HG03469 (cell line): ENCODE measurements around the gene DLGAP5.

ENCODE experiments used
- ATAC-seq: cut with Tn5 transposase; IDR thresholded peaks from one replicate; pipeline ENCODE4 v1.9.1; 2021; ENCODE audit warnings: mild to moderate bottlenecking, moderate library complexity, moderate number of reproducible peaks; ENCODE audit not compliant: unreplicated experiment

The DLGAP5 gene

DNA sequence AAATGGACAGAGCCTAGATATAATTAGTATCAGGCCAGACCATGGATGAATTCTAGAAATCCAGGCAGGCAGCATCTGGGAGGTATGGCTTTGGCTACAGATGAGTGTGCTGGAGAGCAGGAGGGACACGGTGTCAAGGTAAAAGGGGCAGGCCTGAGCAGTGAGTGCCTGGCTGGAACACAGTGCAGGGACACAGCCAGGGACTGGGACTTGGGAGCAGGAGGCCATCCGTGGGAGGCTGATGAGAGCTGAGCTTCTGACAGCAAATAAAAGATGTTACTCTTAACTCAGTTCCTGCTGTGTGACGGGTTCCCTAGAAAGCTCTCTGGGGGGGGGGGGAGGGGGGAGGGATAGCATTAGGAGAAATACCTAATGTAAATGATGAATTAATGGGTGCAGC lies 75.9 kb downstream of the DLGAP5 start:
- ATAC-seq, result no peak

DNA sequence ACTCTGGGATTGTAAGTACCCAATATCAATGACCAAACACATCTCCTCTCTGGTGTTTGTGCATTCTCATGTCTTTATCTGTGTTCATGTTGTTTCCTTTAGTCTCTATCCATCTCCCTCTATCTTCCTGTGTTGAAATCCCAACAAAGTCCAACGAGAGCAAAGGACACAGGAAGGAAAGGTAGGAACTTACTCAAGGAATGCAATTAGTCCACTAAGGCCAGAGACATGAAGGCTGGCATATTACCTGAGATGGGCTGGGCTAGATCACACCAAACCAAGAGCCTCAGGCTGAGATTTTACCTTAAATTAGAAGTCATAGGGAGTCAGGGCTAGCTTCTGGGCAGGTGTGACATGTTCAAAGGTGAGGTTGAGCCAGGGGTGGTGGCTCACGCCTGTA lies 76.7 kb downstream of the DLGAP5 start:
- no peak for ATAC-seq

DNA sequence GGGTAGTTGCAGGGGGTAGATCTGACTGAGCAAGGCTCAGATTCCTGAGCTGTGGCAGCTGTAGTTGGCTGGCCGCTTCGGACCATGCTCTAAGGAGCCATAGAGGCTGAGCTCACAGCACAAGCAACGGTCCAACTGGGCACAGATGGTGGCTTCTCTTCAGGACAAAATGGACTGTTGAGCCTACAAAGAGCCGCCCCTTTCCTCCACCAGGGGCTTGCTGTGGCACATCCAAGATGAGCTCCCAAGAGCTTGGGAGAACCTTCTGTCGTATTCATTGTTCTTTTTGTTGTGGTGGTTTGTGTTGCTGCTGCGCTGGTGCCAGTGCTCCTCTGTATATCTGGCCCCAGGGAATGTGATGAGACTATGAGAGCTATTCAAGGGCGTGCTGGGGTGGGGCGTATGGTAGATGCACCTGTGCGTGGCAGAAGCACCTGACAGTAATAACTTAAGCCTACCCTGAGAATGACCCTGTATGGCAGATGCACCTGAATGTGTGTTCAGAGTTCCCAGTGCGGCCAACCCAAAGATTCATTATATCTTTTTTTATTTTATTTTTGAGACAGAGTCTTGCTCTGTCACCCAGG lies 80.2 kb downstream of the DLGAP5 start:
- ATAC-seq, result no peak

DNA sequence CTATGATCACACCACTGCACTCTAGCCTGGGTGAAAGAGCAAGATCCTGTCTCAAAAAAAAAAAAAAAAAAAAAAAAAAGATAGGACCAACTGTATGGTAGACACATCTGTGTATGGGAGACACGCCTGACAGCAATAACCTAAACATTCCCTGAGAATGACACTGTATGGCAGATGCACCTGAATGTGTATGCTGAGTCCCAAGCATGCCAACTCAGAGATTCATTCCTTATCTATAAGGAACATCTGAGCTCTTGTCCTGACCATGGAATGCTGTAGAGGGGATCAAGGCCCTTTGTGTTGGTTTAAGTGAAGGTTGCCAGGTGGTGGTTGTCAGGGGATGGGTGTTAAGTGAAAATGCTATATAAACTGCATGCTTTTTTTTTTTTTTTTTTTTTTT lies 81.5 kb downstream of the DLGAP5 start:
- no peak for ATAC-seq

DNA sequence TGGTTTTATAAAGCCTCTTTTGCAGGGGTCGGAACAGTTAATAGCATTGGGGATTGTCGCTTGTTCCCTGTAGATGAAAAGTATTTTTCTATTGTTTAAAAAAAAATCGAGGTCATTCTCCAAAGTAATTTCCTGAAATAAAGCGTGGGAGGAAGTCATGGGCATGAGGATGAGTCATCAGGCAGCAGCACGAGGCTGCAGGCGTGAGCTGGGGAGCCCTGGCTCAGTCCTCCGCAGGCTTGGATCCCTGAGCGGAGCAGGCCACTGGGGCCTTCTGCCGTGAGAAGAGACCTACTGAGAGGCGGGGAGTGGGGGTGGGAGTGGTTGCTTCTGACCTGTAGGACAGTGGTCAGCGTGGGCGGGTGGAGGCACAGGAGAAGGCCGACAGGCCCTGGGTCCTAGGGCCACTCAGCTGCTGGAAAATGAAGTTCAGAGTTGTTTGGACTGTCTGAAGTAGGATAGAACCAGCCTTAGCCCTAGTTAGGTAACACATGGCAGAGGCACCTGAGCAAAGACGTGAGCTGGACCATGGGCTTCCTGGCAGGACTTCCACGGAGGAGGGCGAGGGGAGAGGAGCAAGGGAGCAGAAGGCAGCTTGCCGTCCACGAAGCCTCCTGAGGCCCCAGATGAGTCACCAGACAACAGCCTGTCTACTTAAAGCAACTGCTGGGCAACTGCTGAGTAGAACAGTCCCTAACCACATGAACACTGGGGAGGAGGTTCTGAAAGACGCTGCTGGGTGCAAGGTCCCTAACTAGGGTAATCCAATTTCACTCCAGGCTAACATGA lies 83.4 kb downstream of the DLGAP5 start:
- ATAC-seq, result no peak

DNA sequence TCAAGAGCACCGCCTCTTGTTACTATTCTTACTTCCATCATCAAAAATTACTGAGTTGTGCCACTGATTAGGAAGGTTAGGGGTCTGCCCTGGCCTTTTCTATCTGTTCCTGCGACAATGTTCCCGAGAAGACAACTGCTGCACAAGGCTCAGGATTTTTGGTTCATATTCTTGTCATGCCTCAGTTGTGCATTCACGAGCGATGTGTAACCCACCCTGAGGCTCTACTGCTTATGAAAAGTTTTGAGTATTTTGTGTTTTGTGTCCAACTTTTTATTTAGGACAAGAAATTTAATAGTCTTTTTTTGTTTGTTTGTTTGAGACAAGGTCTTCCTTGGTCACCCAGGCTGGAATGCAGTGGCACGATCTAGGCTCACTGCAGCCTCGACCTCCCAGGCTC lies 85.4 kb downstream of the DLGAP5 start:
- ATAC-seq, result no peak

DNA sequence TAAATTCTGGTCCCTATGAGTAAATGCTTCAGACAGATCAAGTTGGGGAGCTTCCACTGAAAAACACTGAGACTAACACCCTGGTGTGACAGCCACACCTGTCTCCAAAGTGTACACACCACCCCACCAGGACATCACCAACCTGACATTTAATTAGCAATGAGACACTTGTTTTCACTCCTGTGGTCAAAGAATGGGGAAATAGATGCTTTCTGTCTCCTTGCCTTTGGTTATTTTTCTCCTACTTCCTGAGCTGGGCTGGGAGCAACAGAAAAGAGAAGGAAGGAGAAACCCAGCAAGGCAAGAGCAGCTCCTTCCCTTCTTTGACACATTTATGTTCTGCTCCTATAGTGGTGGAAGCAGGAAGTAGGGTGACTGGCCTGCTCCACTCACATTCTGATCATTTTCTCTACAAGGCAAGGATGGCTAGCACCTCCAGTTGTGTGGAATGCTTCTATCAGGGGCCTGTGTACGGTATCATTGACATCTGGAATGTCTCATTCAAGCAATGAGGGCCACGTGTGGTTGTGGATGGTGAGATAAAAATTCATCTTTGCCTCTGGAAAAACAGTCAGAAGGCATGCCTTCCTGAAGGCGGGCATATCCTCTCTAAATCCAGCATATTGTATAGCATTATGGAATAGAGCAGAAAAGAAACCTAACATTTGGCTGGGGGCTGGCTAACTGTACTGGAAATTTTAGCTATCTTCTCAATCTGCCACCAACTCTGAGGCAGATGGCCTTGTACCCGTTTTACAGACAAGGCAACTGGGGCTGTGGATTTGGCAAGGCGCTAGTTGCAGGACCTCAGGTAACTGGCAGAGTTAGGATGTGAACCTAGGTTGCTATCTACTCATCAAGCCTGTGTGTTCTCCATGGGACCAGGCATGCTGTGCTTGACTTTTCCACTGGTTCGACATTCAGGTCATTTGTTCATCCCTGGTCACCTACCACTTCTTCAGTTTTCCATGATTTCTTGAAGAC lies 87.1 kb downstream of the DLGAP5 start:
- ATAC-seq, result no peak

DNA sequence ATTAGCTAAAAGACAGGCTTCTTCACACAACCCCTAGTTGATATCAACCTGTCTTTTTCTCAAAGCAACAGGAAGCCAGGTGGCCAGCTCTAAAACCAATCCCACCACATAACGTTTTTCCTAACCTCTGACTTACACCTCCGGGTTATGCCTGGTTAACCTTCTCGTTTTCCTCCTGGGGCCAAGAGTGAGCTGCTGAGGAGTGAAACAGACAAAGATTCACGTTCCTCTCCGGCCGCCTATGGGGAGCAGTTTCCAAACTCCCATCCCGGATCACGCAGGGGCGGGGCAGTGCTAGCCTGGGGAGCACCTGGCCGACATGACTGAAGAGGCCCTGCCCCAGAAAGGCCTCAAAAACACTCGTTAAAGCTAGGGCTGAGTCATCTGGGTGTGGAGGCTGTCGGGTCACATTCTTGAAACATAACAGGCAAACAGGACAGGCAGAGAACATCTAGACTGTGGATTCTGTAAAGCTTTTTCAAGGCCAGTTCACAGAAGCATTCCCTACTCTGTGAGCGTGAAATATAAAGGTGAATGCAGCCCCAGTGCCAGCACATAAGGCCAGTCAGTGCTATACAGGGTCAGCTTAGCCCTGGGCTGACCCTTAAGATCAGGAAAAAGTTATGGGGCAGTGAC lies 88.3 kb downstream of the DLGAP5 start:
- ATAC-seq, result no peak

DNA sequence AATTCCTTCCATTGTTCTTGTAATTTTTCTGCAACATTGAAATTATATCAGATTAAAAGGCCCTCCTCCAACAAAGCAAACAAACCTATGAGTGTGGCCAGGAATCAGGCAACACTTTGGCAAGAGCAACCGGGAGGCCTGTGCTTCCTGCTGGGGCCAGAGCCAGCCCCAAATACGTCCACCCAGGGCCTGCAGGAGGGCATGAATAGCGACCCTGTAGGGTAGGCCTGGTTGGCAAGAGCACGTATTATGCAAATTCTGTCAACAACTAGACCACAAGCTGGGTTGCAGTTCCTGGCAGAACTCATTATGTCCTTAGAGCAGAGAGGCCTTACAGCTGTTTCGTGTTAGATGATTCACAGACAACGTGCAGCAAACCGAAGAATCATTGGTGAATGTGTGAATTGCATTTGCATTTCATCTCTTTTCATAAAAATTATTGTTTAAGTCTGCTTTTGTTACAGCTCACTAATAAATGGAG lies 89.2 kb downstream of the DLGAP5 start:
- ATAC-seq, result peak; percentile 58

DNA sequence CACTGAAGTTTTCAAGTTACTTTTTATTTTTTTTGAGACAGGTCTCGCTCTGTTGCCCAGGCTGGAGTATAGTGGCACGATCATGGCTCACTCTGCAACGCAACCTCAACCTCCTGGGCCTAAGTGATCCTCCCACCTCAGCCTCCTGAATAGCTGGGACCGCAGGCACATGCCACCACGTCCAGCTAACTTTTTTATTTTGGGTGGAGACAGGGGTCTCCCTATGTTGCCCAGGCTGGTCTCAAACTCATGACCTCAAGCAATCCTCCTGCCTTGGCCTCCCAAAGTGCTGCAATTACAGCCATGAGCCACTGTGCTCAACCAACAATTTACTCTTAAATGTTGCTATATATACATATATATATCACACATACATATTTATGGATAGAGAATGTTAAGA lies 89.7 kb downstream of the DLGAP5 start:
- no peak for ATAC-seq

DNA sequence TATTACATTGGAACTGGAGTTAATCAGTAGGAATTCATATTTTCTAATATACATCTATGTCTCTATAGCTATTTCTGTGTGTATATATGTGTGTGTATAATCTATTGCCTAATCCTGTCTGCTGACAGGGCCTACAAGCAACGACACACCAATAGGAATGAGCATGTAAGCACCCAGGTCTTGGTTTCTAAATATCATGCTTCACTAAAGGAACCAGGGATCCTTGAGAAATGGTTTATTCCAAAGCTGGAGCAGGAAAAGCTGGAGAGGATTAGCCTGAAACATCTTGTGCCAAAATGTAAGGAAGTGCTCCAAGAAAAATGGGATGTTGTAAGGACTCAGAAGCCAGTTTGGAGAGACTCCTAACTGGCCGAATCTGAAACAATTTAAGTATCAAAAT lies 91.6 kb downstream of the DLGAP5 start:
- ATAC-seq, result no peak

DNA sequence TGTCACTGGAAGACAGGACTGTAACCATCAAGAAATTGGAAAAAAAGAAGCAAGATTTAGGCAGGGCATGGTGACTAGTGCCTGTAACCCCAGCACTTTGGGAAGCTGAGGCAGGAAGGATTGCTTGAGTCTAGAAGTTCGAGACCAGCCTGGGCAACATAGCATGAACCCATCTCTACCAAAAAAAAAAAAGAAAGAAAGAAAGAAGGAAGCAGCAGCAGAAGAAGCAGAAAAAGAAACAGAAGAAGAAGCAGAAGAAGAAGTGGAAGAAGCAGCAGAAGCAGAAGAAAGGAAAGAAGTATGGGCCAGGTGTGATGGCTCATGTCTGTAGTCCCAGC lies 92.9 kb downstream of the DLGAP5 start:
- no peak for ATAC-seq
